Retina (tissue), 1 donor: ENCODE results near the gene PCDH8.
A peak's percentile ranks its signal among the peaks of the same experiment; 100 is the strongest.

Source experiments
- DNase-seq: peaks from one replicate; pipeline ENCODE4 v3.0.0-alpha.2; 2016

The PCDH8 gene

GRCh38 chr13:52811841-52812240, 36.6 kb downstream of the PCDH8 start:
- DNase-seq: no peak

GRCh38 chr13:52810526-52810925, 37.9 kb downstream of the PCDH8 start:
- DNase-seq: no peak

GRCh38 chr13:52810011-52810410, 38.4 kb downstream of the PCDH8 start:
- no peak for DNase-seq

GRCh38 chr13:52809310-52809769, 39.1 kb downstream of the PCDH8 start:
- DNase-seq: peak; percentile 77

GRCh38 chr13:52808842-52809219, 39.6 kb downstream of the PCDH8 start:
- DNase-seq: peak; percentile 16

GRCh38 chr13:52806029-52806428, 42.4 kb downstream of the PCDH8 start:
- DNase-seq: no peak

GRCh38 chr13:52804202-52804641, 44.2 kb downstream of the PCDH8 start:
- no peak for DNase-seq

- no peak for DNase-seq
Observed at GRCh38 chr13:52800856-52801255, 47.6 kb downstream of the PCDH8 start.

GRCh38 chr13:52798770-52799430, 49.5 kb downstream of the PCDH8 start:
- DNase-seq: no peak

GRCh38 chr13:52797176-52797575, 51.3 kb downstream of the PCDH8 start:
- no peak for DNase-seq

GRCh38 chr13:52794589-52794988, 53.9 kb downstream of the PCDH8 start:
- no peak for DNase-seq

GRCh38 chr13:52793515-52794061, 54.9 kb downstream of the PCDH8 start:
- peak; percentile 30 for DNase-seq
